Common myeloid progenitor, CD34-positive (primary cell): ENCODE results near the gene PCDHGB7.
"Not testable (repeated sequence)": the region's sequence is repeated elsewhere in the genome, so short reads cannot be mapped to it uniquely, and the experiment has no call there.

Experiments used
- CTCF ChIA-PET: fragments of 350-600 bp; sonication (Branson Sonifier 250); formaldehyde crosslinking; loops from one replicate; lab custom pipeline; 2021; ENCODE audit warnings: antibody characterized with exemption; lab: Charles Lee
- POLR2A ChIA-PET: fragments of 350-600 bp; sonication (Branson Sonifier 250); formaldehyde crosslinking; loops from one replicate; lab custom pipeline; 2021; ENCODE audit warnings: antibody characterized with exemption; lab: Charles Lee
- DNase-seq, 3 donors: peaks; one replicate each; pipeline versions ENCODE4 v3.0.0 to v3.0.0-alpha.2; 2013
- H3K27ac ChIP-seq, 2 experiments: 1 replicate in 1 of 2; 2 replicates in 1 of 2; pipeline ENCODE4 v1.7.0; 2013; ENCODE audit warnings: inconsistent platforms in 2 of 2, low read length in 2 of 2, mild to moderate bottlenecking in 2 of 2, low read depth in 1 of 2, moderate library complexity in 1 of 2; ENCODE audit not compliant: severe bottlenecking in 2 of 2, insufficient read depth in 1 of 2, poor library complexity in 1 of 2
- H3K27me3 ChIP-seq, 5 experiments: replicated peaks in 2 of 5; 1 replicate in 3 of 5; 2 replicates in 2 of 5; pipeline versions ENCODE4 v1.6.1 to v1.7.0; 2013; ENCODE audit warnings: low read length in 4 of 5, mild to moderate bottlenecking in 2 of 5, moderate library complexity in 2 of 5, inconsistent platforms in 1 of 5; ENCODE audit not compliant: insufficient read depth in 5 of 5, control insufficient read depth in 4 of 5
- H3K36me3 ChIP-seq, 4 experiments: 1 replicate in 2 of 4; 2 replicates in 2 of 4; pipeline versions ENCODE4 v1.6.1 to v1.7.0; 2013; ENCODE audit warnings: low read length in 3 of 4, control low read depth in 1 of 4, mild to moderate bottlenecking in 1 of 4; ENCODE audit not compliant: control insufficient read depth in 4 of 4, insufficient read depth in 4 of 4
- H3K4me1 ChIP-seq, 4 experiments: 1 replicate in 3 of 4; 2 replicates in 1 of 4; pipeline versions ENCODE4 v1.6.1 to v1.7.1; 2013; ENCODE audit warnings: low read length in 3 of 4, mild to moderate bottlenecking in 3 of 4, control low read depth in 1 of 4, inconsistent platforms in 1 of 4, moderate library complexity in 1 of 4; ENCODE audit not compliant: control insufficient read depth in 4 of 4, insufficient read depth in 4 of 4; ENCODE audit errors: control extremely low read depth in 1 of 4
- H3K4me3 ChIP-seq, 7 experiments: 1 replicate in 4 of 7; 2 replicates in 3 of 7; pipeline versions ENCODE4 v1.5.1 to v1.7.0; 2013; ENCODE audit warnings: mild to moderate bottlenecking in 7 of 7, low read length in 6 of 7, moderate library complexity in 6 of 7, inconsistent platforms in 2 of 7, low read depth in 2 of 7, control low read depth in 1 of 7; ENCODE audit not compliant: insufficient read depth in 4 of 7, control insufficient read depth in 1 of 7; ENCODE audit errors: extremely low read depth in 1 of 7
- H3K9me3 ChIP-seq, 5 experiments: 1 replicate in 4 of 5; 2 replicates in 1 of 5; pipeline versions ENCODE4 v1.6.1 to v1.7.1; 2013; ENCODE audit warnings: low read length in 4 of 5, mild to moderate bottlenecking in 2 of 5, inconsistent platforms in 1 of 5, low read depth in 1 of 5, moderate library complexity in 1 of 5; ENCODE audit not compliant: control insufficient read depth in 4 of 5, insufficient read depth in 2 of 5; ENCODE audit errors: control extremely low read depth in 1 of 5
- WGBS: methylation state at CpG from one replicate; pipeline ENCODE4 v1.1.5; 2013; ENCODE audit not compliant: insufficient coverage; 5-methylcytosine and 5-hydroxymethylcytosine counted together

PCDHGB7 gene

DNA sequence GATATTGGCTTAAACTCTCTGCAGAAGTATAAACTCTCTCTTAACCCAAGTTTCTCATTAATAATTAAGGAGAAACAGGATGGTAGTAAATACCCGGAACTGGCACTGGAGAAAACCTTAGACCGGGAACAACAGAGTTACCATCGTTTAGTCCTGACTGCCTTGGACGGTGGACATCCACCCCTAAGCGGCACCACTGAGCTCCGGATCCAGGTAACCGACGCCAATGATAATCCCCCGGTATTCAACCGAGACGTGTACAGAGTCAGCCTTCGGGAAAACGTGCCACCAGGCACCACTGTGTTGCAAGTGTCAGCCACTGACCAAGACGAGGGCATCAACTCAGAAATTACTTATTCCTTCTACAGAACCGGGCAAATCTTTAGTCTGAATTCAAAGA, 18.9 kb upstream of the PCDHGB7 start:
- DNase-seq = no peak
- ChIA-PET POLR2A (no interaction called here), CTCF (interaction anchor here (0.6 to 4.1 kb wide), 6 partner anchors 8 to 164 kb away, joined by 3 to 20 read pairs (median 10); partner anchors contain the start of genes PCDHGA10, PCDHGA11, PCDHGB3 and PCDHGB6)
- H3K27ac ChIP-seq = no peak overlapping the region
- peak overlapping the region in 1 of 7 experiments; percentile 28 for H3K4me3 ChIP-seq
- H3K9me3 ChIP-seq = peaks cover 8 to 69% (median 52%) of the 10 kb centered on the region in 5 experiments
- no peaks in the 10 kb centered on the region for H3K36me3 ChIP-seq
- peaks cover 24 to 70% (median 28%) of the 10 kb centered on the region in 5 experiments for H3K27me3 ChIP-seq
- WGBS = 27% methylated on average over 14 of the region's 15 CpGs
- no peaks in the 10 kb centered on the region for H3K4me1 ChIP-seq

- H3K4me3 ChIP-seq = no peak overlapping the region
- DNase-seq = no peak
- WGBS = 25% methylated on average over 59 of the region's 61 CpGs
- CTCF ChIA-PET = interaction anchor here (1.1 to 4.1 kb wide), 6 partner anchors 13 to 165 kb away, joined by 3 to 15 read pairs (median 4); partner anchors contain the start of genes PCDHGA10, PCDHGA11, PCDHGB3 and PCDHGB4
- POLR2A ChIA-PET = no interaction called here
- no peak overlapping the region for H3K27ac ChIP-seq
- no peaks in the 10 kb centered on the region for H3K36me3 ChIP-seq
- H3K4me1 ChIP-seq = no peaks in the 10 kb centered on the region
- peaks cover 8 to 68% (median 54%) of the 10 kb centered on the region in 5 experiments for H3K9me3 ChIP-seq
- peaks cover 26 to 70% (median 32%) of the 10 kb centered on the region in 5 experiments for H3K27me3 ChIP-seq
Measured at GRCh38 chr5:141399555-141400258, 17.8 kb upstream of the PCDHGB7 start.

DNA sequence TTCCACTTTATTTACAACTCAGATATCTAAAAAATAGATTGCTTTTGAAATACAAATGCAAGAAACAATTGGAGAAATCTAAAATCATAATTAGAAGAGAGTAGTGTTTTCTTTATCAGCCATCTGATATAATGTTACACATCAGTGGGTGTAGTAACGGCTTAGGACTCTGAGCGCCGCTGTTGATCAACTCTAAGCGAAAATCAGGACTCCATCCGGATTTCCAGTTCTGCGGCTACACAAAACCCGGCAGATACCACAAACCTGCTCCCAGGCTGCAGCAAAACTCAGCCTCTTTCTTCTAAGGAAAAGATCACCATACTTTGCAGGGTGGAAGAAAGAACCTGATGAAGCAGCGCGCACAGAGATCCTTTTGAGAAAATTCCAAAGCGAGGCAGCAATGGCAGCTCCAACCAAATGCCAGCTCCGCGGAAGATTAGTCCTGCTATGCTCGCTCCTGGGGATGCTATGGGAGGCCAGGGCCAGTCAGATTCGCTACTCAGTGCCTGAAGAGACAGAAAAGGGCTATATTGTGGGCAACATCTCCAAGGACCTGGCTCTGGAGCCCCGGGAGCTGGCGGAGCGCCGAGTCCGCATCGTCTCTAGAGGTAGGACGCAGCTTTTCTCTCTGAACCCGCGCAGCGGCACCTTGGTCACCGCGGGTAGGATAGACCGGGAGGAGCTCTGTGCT, 14.8 kb upstream of the PCDHGB7 start, which contains the start of gene PCDHGA9:
Gene PCDHGA9 (plus strand): TSS at position 226 of the 691 bp plus-strand sequence. CDS start 175 bp downstream, at position 401.
- ChIA-PET POLR2A (no interaction called here), CTCF (interaction anchor here (0.7 to 1.2 kb wide), 4 partner anchors 14 to 161 kb away, joined by 3 to 5 read pairs (median 4); partner anchors contain the start of gene PCDHGB7)
- no peak within 1 kb of the TSS for H3K27ac ChIP-seq
- no peaks in the 10 kb centered on the region for H3K36me3 ChIP-seq
- no peaks in the 10 kb centered on the region for H3K4me1 ChIP-seq
- peaks cover 7 to 68% (median 50%) of the 10 kb centered on the region in 5 experiments for H3K9me3 ChIP-seq
- 19% methylated on average over 26 of the region's 27 CpGs for WGBS
- DNase-seq = peak in 2 of 3 donors; percentile 45 to 51
- peak within 1 kb of the TSS in 3 of 7 experiments; percentile 7 to 42 (median 11) for H3K4me3 ChIP-seq
- peaks cover 28 to 83% (median 37%) of the 10 kb centered on the region in 5 experiments for H3K27me3 ChIP-seq

- no peak for DNase-seq
- H3K4me3 ChIP-seq = no peak overlapping the region
- H3K36me3 ChIP-seq = no peaks in the 10 kb centered on the region
- peaks cover 33 to 89% (median 40%) of the 10 kb centered on the region in 5 experiments for H3K27me3 ChIP-seq
- 21% methylated on average over 21 of the region's 22 CpGs for WGBS
- no peak overlapping the region for H3K27ac ChIP-seq
- peaks cover 7 to 67% (median 53%) of the 10 kb centered on the region in 5 experiments for H3K9me3 ChIP-seq
- ChIA-PET POLR2A (no interaction called here), CTCF (interaction anchor here (0.7 to 1.2 kb wide), 4 partner anchors 14 to 161 kb away, joined by 3 to 5 read pairs (median 4); partner anchors contain the start of gene PCDHGB7)
- H3K4me1 ChIP-seq = no peaks in the 10 kb centered on the region
Measured at GRCh38 chr5:141403387-141403786, 14.1 kb upstream of the PCDHGB7 start.

- WGBS = 9% methylated on average over 36 of the region's 51 CpGs
- peaks cover 31 to 89% (median 48%) of the 10 kb centered on the region in 5 experiments for H3K27me3 ChIP-seq
- peak; percentile 53 to 77 (median 73) for DNase-seq
- H3K9me3 ChIP-seq = peaks cover 7 to 54% (median 47%) of the 10 kb centered on the region in 5 experiments
- peak within 1 kb of the TSS in 6 of 7 experiments; percentile 23 to 75 (median 52) for H3K4me3 ChIP-seq
- CTCF ChIA-PET = interaction anchor here (0.8 to 4.6 kb wide), 14 partner anchors 11 to 186 kb away, joined by 3 to 28 read pairs (median 4); partner anchors contain the start of genes PCDHGA12, PCDHGB3, PCDHGB5 and PCDHGC3
- H3K27ac ChIP-seq, POLR2A ChIA-PET, H3K36me3 ChIP-seq, H3K4me1 ChIP-seq: not testable (repeated sequence)
Measured at GRCh38 chr5:141407790-141408505, 9.5 kb upstream of the PCDHGB7 start, which contains the start of gene PCDHGB6. TSS of gene PCDHGB6 (plus strand) at chr5:141408021. CDS start at chr5:141408203, 182 bp downstream.

- CTCF ChIA-PET = no interaction called here
- POLR2A ChIA-PET = interaction anchor here (0.6 kb wide), 1 partner anchor 418 kb away, joined by 4 read pairs; no protein-coding TSS in a partner anchor
- 29% methylated on average over 62 of the region's 64 CpGs for WGBS
Measured at GRCh38 chr5:141409598-141410306, 7.7 kb upstream of the PCDHGB7 start.

More at GRCh38 chr5:141409598-141410306, 7.7 kb upstream of the PCDHGB7 start:
- no peak overlapping the region for H3K4me3 ChIP-seq
- H3K9me3 ChIP-seq = peaks cover 7 to 46% (median 37%) of the 10 kb centered on the region in 5 experiments
- peaks cover 0 to 11% (median 8%) of the 10 kb centered on the region in 4 experiments for H3K4me1 ChIP-seq
- H3K36me3 ChIP-seq = peaks cover 0 to 4% (median 0%) of the 10 kb centered on the region in 4 experiments
- peaks cover 29 to 89% (median 47%) of the 10 kb centered on the region in 5 experiments for H3K27me3 ChIP-seq
- no peak overlapping the region for H3K27ac ChIP-seq
- DNase-seq = peak in 2 of 3 donors; percentile 39 to 47
